AG04450 (cell line): Measurements from ENCODE around the gene OBSCN. TPM values are rescaled to one million over a fixed set of nuclear protein-coding genes. Genes with fewer than 3 reads are reported as not detected.

Experiments
- CTCF ChIA-PET: fragments of 300-600, 350-600 bp; formaldehyde crosslinking; extraction: SDS; loops from one replicate; lab custom pipeline; 2022; ENCODE audit warnings: antibody characterized with exemption, inconsistent platforms; lab: Charles Lee
- POLR2A ChIA-PET: fragments of 350-600 bp; formaldehyde crosslinking; extraction: SDS; loops from one replicate; lab custom pipeline; 2021; ENCODE audit warnings: antibody characterized with exemption, inconsistent platforms; lab: Yijun Ruan, JAX
- DNase-seq: peaks from one replicate; pipeline ENCODE4 v3.0.0-alpha.2; 2011; ENCODE audit warnings: low read depth, low spot score
- H3K27ac ChIP-seq: one replicate; pipeline ENCODE4 v1.5.1; 2012; ENCODE audit warnings: low read depth, low read length, control low read depth
- H3K27me3 ChIP-seq: one replicate; pipeline ENCODE4 v1.6.0; 2012; ENCODE audit warnings: low read length; ENCODE audit not compliant: control insufficient read depth, insufficient read depth
- H3K4me3 ChIP-seq: 2 replicates; pipeline ENCODE4 v1.5.1; 2011; ENCODE audit warnings: mild to moderate bottlenecking, low read depth, low read length, control low read depth
- H3K9me3 ChIP-seq: 2 replicates; pipeline ENCODE4 v1.5.1; 2012; ENCODE audit warnings: low read length; ENCODE audit not compliant: control insufficient read depth, insufficient read depth
- CTCF ChIP-seq: IDR thresholded peaks from 2 replicates; pipeline ENCODE4 v1.5.1; 2011; ENCODE audit warnings: low read depth, low read length, control low read depth, inconsistent platforms
- polyA plus RNA-seq: library from polyadenylated mRNA; depleted of rRNA; stranded (reverse); fragments of >200 nt; gene quantifications from 2 replicates; pipeline ENCODE4 v1.2.3, GENCODE V29; 2011

Gene OBSCN
- polyA plus RNA-seq, 1 experiment = 3.9 TPM

- no peak overlapping the region for H3K27ac ChIP-seq
- CTCF ChIA-PET = interaction anchor here (1.0 kb wide), 1 partner anchor 34 kb away, joined by 4 read pairs; the partner anchor contains the start of gene IBA57
- H3K4me3 ChIP-seq = no peak overlapping the region
- no peaks in the 10 kb centered on the region for H3K27me3 ChIP-seq
- POLR2A ChIA-PET = interaction anchor here (0.6 kb wide), 1 partner anchor 21 kb away, joined by 3 read pairs; no protein-coding TSS in a partner anchor
- no peak for TF ChIP-seq CTCF
- no peak for DNase-seq
- peaks cover 5% of the 10 kb centered on the region; the same call in 1 of the 2 replicates for H3K9me3 ChIP-seq
These were observed 8.8 kb upstream of the OBSCN start for GRCh38 chr1:228198977-228199590.

GRCh38 chr1:228204958-228205357 is 2.9 kb upstream of the OBSCN start:
- ChIA-PET CTCF (interaction anchor here (0.9 kb wide), 1 partner anchor 9 kb away, joined by 4 read pairs; no protein-coding TSS in a partner anchor), POLR2A (no interaction called here)
- H3K4me3 ChIP-seq = no peak overlapping the region
- no peak for TF ChIP-seq CTCF
- no peak overlapping the region for H3K27ac ChIP-seq
- no peak for DNase-seq
- H3K9me3 ChIP-seq = peaks cover 3% of the 10 kb centered on the region; the same call in 1 of the 2 replicates
- H3K27me3 ChIP-seq = no peaks in the 10 kb centered on the region

GRCh38 chr1:228205526-228206436 is 2.1 kb upstream of the OBSCN start:
- ChIA-PET CTCF (no interaction called here), POLR2A (no interaction called here)

GRCh38 chr1:228206582-228207351 is 1.1 kb upstream of the OBSCN start:
- POLR2A ChIA-PET = no interaction called here
- no peaks in the 10 kb centered on the region; the same call in 1 of the 2 replicates for H3K9me3 ChIP-seq
- CTCF ChIA-PET = no interaction called here
- H3K27ac ChIP-seq = no peak overlapping the region
- no peaks in the 10 kb centered on the region for H3K27me3 ChIP-seq
- no peak for DNase-seq
- H3K4me3 ChIP-seq = no peak overlapping the region
- TF ChIP-seq CTCF = no peak

More at GRCh38 chr1:228205526-228206436, 2.1 kb upstream of the OBSCN start:
- DNase-seq = no peak
- Histone ChIP-seq H3K27me3 (no peaks in the 10 kb centered on the region), H3K27ac (no peak overlapping the region), H3K4me3 (no peak overlapping the region), H3K9me3 (no peaks in the 10 kb centered on the region)
- TF ChIP-seq CTCF = no peak
